Right lobe of liver (tissue), 6 donors: ENCODE data around the gene CYBC1. TPM values are rescaled to one million over a fixed set of nuclear protein-coding genes. Genes with fewer than 3 reads are reported as not detected.

Source experiments
- ATAC-seq, 4 donors: fragments of 200-7000 bp; cut with Tn5 transposase; one replicate each; pipeline ENCODE4 v1.9.1; 2020; ENCODE audit warnings: mild to moderate bottlenecking in 4 of 4, moderate library complexity in 4 of 4
- DNase-seq, 3 donors: peaks; one replicate each; pipeline ENCODE4 v3.0.0-alpha.2; 2020
- H3K27ac ChIP-seq, 3 donors: fragments of 200-600 bp; one replicate each; pipeline ENCODE4 v1.8.0; 2022
- H3K27me3 ChIP-seq, 2 donors: fragments of 200-600 bp; one replicate each; pipeline ENCODE4 v1.8.0; 2022
- H3K36me3 ChIP-seq, 4 donors: fragments of 200-600 bp; sonication (generic) in 1 of 4; one replicate each; pipeline versions ENCODE4 v1.5.1 to v1.8.0; 2017 to 2022; ENCODE audit warnings: control low read depth in 1 of 4
- H3K4me1 ChIP-seq, 4 donors: fragments of 200-600 bp; sonication (generic) in 1 of 4; one replicate each; pipeline versions ENCODE4 v1.5.1 to v1.8.0; 2017 to 2022; ENCODE audit warnings: control low read depth in 1 of 4
- H3K4me3 ChIP-seq, 3 donors: fragments of 200-600 bp; one replicate each; pipeline ENCODE4 v1.8.0; 2022
- H3K9me3 ChIP-seq, 4 donors: fragments of 200-600 bp; sonication (generic) in 1 of 4; one replicate each; pipeline versions ENCODE4 v1.5.1 to v1.8.0; 2017 to 2022; ENCODE audit warnings: control low read depth in 1 of 4
- CTCF ChIP-seq, 4 donors: fragments of 200-600 bp in 3 of 4; fragments of 450-650 bp in 1 of 4; IDR thresholded peaks; one replicate each; pipeline versions ENCODE4 v1.5.1 to v1.8.0; 2016 to 2022; ENCODE audit warnings: antibody characterized with exemption in 4 of 4, mild to moderate bottlenecking in 2 of 4
- POLR2A ChIP-seq: fragments of 450-650 bp; IDR thresholded peaks from one replicate; pipeline ENCODE4 v1.6.1; 2017; ENCODE audit warnings: antibody characterized with exemption, mild to moderate bottlenecking
- WGBS: methylation state at CpG from one replicate; pipeline ENCODE4 v1.1.6; 2018; ENCODE audit warnings: low coverage, low lambda C conversion rate; ENCODE audit not compliant: insufficient coverage; ENCODE audit errors: missing lambda C conversion rate; 5-methylcytosine and 5-hydroxymethylcytosine counted together
- intact Hi-C, 2 donors: fragments of 100-400 bp; cut with DNase I; formaldehyde crosslinking; loops; one replicate each; pipeline versions ENCODE4 v1.11.2 to v1.14.1; 2022
- total RNA-seq, 6 experiments: library from RNA; depleted of rRNA in 2 of 6; stranded (reverse); fragments of >200 nt in 2 of 6; fragmentation: NEBNext Ultra II Directional in 3 of 6; extraction: Animal tissue kit (Norgen Biotek cat#: 25700) in 3 of 6; gene quantifications; one replicate each; pipeline versions ENCODE4 v1.1.0 to v1.2.4, GENCODE V29; 2016 to 2023
- donor health status: DM: no; HTN: yes; CAD: no.
- donor health status: DM: no; HTN: no; CAD: no.
- donor health status: DM: no; HTN: no; CAD: no.
- donor health status: DM: no; HTN: yes; CAD: no.
- donor health status: DM: no; HTN: yes; CAD: no.

Gene CYBC1
- total RNA-seq, 6 experiments from 2014 or later = 29.4 to 82.4 (median 46.4) TPM

DNA sequence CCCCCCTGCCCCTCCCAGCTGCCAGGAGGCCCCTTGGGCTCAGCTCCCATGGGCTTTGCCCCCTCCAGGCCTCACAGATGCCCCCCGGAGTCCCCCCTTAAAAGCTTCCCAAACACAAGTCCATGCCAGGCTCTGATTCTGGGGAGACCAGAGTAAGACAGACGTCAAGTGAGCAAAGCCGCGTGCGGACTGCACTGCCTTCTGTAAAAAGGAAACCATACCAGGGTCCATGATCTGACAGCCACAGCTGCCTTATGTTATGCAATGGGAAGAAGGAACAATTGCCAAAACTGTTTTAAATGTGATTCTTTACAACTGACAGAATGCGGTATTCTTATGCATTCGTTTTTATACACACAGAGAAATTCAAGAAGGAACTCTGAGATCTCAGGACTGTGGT, 50.3 kb downstream of the CYBC1 start:
- no peak overlapping the region for H3K27ac ChIP-seq
- no peaks in the 10 kb centered on the region for H3K9me3 ChIP-seq
- H3K4me1 ChIP-seq = peaks cover 0 to 8% (median 0%) of the 10 kb centered on the region in 4 donors
- TF ChIP-seq CTCF (IDR thresholded peaks at IDR 0.05) (no peak), POLR2A (no peak)
- 61% methylated on average over 7 of the region's 7 CpGs for WGBS
- H3K27me3 ChIP-seq = no peaks in the 10 kb centered on the region
- DNase-seq = no peak
- intact Hi-C loops = no loop called here
- H3K36me3 ChIP-seq = no peaks in the 10 kb centered on the region
- ATAC-seq = peak in 2 of 4 donors; percentile 24 to 28
- H3K4me3 ChIP-seq = no peak overlapping the region

- no peaks in the 10 kb centered on the region for H3K9me3 ChIP-seq
- DNase-seq (no peak), ATAC-seq (no peak)
- no peaks in the 10 kb centered on the region for H3K36me3 ChIP-seq
- WGBS = 87% methylated on average over 8 of the region's 18 CpGs
- no peaks in the 10 kb centered on the region for H3K27me3 ChIP-seq
- TF ChIP-seq POLR2A = no peak
- no peak for TF ChIP-seq CTCF (IDR thresholded peaks at IDR 0.05)
- intact Hi-C loops = no loop called here
- H3K4me1 ChIP-seq = peaks cover 0 to 8% (median 0%) of the 10 kb centered on the region in 4 donors
- H3K27ac ChIP-seq = no peak overlapping the region
- H3K4me3 ChIP-seq = no peak overlapping the region
These were observed 50.9 kb downstream of the CYBC1 start for GRCh38 chr17:82399601-82400101.

- Histone ChIP-seq H3K4me3 (no peak overlapping the region), H3K36me3 (no peaks in the 10 kb centered on the region), H3K27ac (no peak overlapping the region), H3K27me3 (no peaks in the 10 kb centered on the region), H3K9me3 (no peaks in the 10 kb centered on the region), H3K4me1 (peaks cover 0 to 8% (median 0%) of the 10 kb centered on the region in 4 donors)
- intact Hi-C loops = no loop called here
- ATAC-seq = no peak
- WGBS = 72% methylated on average over 10 of the region's 13 CpGs
- TF ChIP-seq CTCF (IDR thresholded peaks at IDR 0.05) (no peak), POLR2A (no peak)
- no peak for DNase-seq
These were observed 51.5 kb downstream of the CYBC1 start for GRCh38 chr17:82399041-82399441.

DNA sequence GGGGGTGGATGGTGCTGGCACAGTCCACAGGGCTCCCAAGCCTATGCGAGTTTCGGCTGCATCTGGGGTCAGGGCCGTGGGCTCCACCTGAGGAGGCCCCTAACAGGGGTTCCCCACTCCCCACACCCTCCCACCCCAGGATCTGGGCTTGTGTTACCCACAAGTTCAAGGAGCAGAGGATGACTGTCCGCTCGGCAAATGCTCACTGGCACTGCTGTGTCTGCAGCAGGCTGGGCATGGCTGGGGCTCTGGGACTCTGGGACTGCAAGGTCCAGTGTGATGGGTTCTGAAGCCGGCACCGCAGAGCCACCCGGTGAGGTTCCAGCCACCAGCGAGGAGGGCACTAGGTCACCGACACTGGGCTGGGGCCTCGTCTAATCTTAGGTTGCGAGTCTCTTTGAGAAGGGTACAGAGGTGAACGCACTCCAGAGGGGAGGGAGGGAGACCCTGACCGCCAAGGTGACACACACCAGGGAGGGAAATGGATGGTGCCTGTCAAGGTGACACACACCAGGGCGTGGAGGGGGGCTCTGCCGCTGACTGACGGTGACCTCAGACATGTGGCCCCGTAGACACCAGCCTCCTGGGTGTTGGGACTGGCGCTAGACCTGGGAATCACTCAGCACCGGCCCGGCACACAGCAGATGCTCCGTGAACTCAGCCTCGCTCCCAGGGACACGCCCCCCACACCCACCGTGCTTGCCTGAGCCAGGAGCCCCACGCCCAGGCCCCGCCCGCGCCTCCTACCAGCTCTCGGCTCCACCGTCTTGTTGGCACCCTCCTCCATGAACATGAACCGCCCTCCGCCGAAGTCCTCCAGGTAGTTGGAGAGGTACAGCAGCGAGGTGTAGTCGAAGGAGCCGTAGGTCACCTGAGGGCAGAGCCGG, 52.9 kb downstream of the CYBC1 start:
- Histone ChIP-seq H3K4me3 (no peak overlapping the region), H3K27ac (no peak overlapping the region), H3K36me3 (no peaks in the 10 kb centered on the region), H3K4me1 (peaks cover 0 to 2% (median 0%) of the 10 kb centered on the region in 4 donors), H3K9me3 (no peaks in the 10 kb centered on the region), H3K27me3 (no peaks in the 10 kb centered on the region)
- 94% methylated on average over 12 of the region's 38 CpGs for WGBS
- intact Hi-C loops = no loop called here
- TF ChIP-seq CTCF (IDR thresholded peaks at IDR 0.05) (no peak), POLR2A (no peak)
- DNase-seq (no peak), ATAC-seq (peak in 1 of 4 donors; percentile 13)
